ENCODE measurements around the gene TPM1. TPM values are rescaled to one million over a fixed set of nuclear protein-coding genes. Genes with fewer than 3 reads are reported as not detected.

The TPM1 gene
- total and polyA plus RNA-seq, 9 of the 15 experiments (the other 6 are each of a cell fraction or from before 2014, with no cell fraction given), result 8.1 to 53.9 (median 43.1) TPM

DNA sequence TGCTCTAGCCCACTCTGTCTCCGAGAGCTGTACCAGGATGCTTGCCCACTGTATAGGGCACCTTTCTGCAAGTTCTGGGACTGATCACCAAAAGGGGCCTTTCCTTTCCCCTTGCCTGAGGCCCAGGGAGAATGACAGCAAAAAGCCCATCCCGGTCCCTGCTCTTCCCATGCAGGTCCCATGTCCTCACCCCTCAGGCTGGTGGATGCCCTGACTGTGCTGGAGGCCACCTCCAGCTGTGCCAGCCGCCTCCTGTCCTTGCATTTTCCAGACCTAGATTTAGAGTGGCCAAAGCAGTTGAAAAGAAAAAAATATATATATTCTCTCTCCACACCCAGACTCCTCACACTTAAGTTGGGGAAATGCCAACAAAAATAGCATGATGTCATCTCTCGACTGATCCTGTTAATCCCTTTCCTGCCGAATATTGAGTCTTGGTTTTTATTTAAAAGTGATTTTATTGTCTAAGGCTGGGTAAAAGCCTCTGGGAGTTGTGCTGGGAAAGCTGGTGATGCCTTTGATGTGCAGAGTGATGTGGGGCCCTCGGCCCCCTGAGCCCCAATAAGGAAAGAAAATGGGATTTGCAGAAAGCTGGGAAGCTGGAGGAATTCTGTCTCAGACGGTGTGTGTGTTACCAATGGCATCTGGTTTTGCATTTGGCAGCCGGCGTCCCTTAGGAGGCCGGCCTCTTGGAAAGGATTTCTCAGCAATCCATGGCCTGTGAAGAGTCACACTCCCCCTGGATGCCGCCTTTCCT is 29.3 kb upstream of the TPM1 start:
- no peak overlapping the region for H3K27ac ChIP-seq (ENCODE audit: extremely low read depth, low read depth, low read length)
- H3K4me2 ChIP-seq (ENCODE audit: insufficient read depth, low read length), result no peak overlapping the region
- no TSS peak for BruUV-seq (replicated peaks)
- no peaks in the 10 kb centered on the region for H3K9me1 ChIP-seq (ENCODE audit: control insufficient read depth, insufficient read depth, low read length)
- H3K4me3 ChIP-seq, result no peak overlapping the region
- intact Hi-C loops (cut with micrococcal nuclease) (no loop called here), in situ Hi-C loops (cut with MboI) (no loop called here)
- no peak for ATAC-seq
- ChIA-PET POLR2A (interaction anchor here (0.8 kb wide), 1 partner anchor 46 kb away, joined by 3 read pairs; no protein-coding TSS in a partner anchor), CTCF (ENCODE audit: low intra/inter-chr PET ratio) (no interaction called here)
- H3K27me3 ChIP-seq (ENCODE audit: control insufficient read depth in 2 of 2, insufficient read depth in 2 of 2, low read length in 2 of 2), result peaks cover 19 to 21% of the 10 kb centered on the region in 2 experiments
- no peak overlapping the region for H2AFZ ChIP-seq (ENCODE audit: low read depth, low read length)
- no peaks in the 10 kb centered on the region for H3K4me1 ChIP-seq (replicated peaks in 1 of 2; ENCODE audit: control insufficient read depth in 2 of 2, insufficient read depth in 2 of 2, low read length in 2 of 2)
- no peaks in the 10 kb centered on the region for H3K9me3 ChIP-seq (replicated peaks; ENCODE audit: control insufficient read depth, insufficient read depth, low read depth, low read length)
- H3K9ac ChIP-seq (ENCODE audit: insufficient read depth in 1 of 2, low read depth in 2 of 2, low read length in 2 of 2), result no peak overlapping the region
- TF ChIP-seq, protein P1, sequence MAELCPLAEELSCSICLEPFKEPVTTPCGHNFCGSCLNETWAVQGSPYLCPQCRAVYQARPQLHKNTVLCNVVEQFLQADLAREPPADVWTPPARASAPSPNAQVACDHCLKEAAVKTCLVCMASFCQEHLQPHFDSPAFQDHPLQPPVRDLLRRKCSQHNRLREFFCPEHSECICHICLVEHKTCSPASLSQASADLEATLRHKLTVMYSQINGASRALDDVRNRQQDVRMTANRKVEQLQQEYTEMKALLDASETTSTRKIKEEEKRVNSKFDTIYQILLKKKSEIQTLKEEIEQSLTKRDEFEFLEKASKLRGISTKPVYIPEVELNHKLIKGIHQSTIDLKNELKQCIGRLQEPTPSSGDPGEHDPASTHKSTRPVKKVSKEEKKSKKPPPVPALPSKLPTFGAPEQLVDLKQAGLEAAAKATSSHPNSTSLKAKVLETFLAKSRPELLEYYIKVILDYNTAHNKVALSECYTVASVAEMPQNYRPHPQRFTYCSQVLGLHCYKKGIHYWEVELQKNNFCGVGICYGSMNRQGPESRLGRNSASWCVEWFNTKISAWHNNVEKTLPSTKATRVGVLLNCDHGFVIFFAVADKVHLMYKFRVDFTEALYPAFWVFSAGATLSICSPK (IDR thresholded peaks at IDR 0.05; ENCODE audit: borderline replicate concordance), result no peak
- TF ChIP-seq MIER1 (IDR thresholded peaks at IDR 0.05; ENCODE audit: low read depth), result no peak
- TF ChIP-seq ZNF586 (CRISPR knock-in tag; conservative IDR thresholded peaks at IDR 0.05), result no peak
- no peak for TF ChIP-seq NFXL1 (CRISPR knock-in tag; IDR thresholded peaks at IDR 0.05)
- no peak for TF ChIP-seq MAFK (IDR thresholded peaks at IDR 0.05; ENCODE audit: low read length)
- TF ChIP-seq CREM (IDR thresholded peaks at IDR 0.05; ENCODE audit: low read depth), result no peak
- TF ChIP-seq, protein P2, sequence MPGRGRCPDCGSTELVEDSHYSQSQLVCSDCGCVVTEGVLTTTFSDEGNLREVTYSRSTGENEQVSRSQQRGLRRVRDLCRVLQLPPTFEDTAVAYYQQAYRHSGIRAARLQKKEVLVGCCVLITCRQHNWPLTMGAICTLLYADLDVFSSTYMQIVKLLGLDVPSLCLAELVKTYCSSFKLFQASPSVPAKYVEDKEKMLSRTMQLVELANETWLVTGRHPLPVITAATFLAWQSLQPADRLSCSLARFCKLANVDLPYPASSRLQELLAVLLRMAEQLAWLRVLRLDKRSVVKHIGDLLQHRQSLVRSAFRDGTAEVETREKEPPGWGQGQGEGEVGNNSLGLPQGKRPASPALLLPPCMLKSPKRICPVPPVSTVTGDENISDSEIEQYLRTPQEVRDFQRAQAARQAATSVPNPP (IDR thresholded peaks at IDR 0.05; ENCODE audit: borderline replicate concordance, insufficient read depth, insufficient read length), result no peak
- no peak for TF ChIP-seq ZNF3 (CRISPR knock-in tag; IDR thresholded peaks at IDR 0.05)
- TF ChIP-seq KAT2B (IDR thresholded peaks at IDR 0.05; ENCODE audit: low read depth, low read length), result no peak
- TF ChIP-seq, protein P3, sequence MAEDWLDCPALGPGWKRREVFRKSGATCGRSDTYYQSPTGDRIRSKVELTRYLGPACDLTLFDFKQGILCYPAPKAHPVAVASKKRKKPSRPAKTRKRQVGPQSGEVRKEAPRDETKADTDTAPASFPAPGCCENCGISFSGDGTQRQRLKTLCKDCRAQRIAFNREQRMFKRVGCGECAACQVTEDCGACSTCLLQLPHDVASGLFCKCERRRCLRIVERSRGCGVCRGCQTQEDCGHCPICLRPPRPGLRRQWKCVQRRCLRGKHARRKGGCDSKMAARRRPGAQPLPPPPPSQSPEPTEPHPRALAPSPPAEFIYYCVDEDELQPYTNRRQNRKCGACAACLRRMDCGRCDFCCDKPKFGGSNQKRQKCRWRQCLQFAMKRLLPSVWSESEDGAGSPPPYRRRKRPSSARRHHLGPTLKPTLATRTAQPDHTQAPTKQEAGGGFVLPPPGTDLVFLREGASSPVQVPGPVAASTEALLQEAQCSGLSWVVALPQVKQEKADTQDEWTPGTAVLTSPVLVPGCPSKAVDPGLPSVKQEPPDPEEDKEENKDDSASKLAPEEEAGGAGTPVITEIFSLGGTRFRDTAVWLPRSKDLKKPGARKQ (CRISPR knock-in tag; IDR thresholded peaks at IDR 0.05), result no peak
- TF ChIP-seq XRCC3 (IDR thresholded peaks at IDR 0.05), result no peak
- no peak for TF ChIP-seq MYNN (IDR thresholded peaks at IDR 0.05)
- TF ChIP-seq MYNN (CRISPR knock-in tag; IDR thresholded peaks at IDR 0.05), result no peak
- TF ChIP-seq, protein P4, sequence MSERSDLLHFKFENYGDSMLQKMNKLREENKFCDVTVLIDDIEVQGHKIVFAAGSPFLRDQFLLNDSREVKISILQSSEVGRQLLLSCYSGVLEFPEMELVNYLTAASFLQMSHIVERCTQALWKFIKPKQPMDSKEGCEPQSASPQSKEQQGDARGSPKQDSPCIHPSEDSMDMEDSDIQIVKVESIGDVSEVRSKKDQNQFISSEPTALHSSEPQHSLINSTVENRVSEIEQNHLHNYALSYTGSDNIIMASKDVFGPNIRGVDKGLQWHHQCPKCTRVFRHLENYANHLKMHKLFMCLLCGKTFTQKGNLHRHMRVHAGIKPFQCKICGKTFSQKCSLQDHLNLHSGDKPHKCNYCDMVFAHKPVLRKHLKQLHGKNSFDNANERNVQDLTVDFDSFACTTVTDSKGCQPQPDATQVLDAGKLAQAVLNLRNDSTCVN (CRISPR knock-in tag; IDR thresholded peaks at IDR 0.05), result no peak
- no peak for TF ChIP-seq HOXB6 (CRISPR knock-in tag; IDR thresholded peaks at IDR 0.05; ENCODE audit: borderline replicate concordance)
- TF ChIP-seq ZNF707 (CRISPR knock-in tag; conservative IDR thresholded peaks at IDR 0.05), result no peak
- no peak for TF ChIP-seq CBX3 (IDR thresholded peaks at IDR 0.05; ENCODE audit: borderline replicate concordance in 1 of 2, low read length in 2 of 2)
- TF ChIP-seq ZNF436 (CRISPR knock-in tag; IDR thresholded peaks at IDR 0.05), result no peak
- 3% methylated on average over 11 of the region's 11 CpGs for WGBS (ENCODE audit: insufficient coverage, low coverage, missing lambda C conversion rate)
- H4K20me1 ChIP-seq (replicated peaks; ENCODE audit: control insufficient read depth, insufficient read depth, low read length), result no peaks in the 10 kb centered on the region
- no peaks in the 10 kb centered on the region for H3K36me3 ChIP-seq (ENCODE audit: control insufficient read depth, insufficient read depth, low read length)
- no peak for DNase-seq (ENCODE audit: extremely low read depth in 1 of 4, low spot score in 3 of 4)
- FAIRE-seq, result no peak
- no peaks in the 10 kb centered on the region for H3K79me2 ChIP-seq (ENCODE audit: control insufficient read depth, insufficient read depth, low read length)
